DMS79 (cell line): ENCODE results near the gene PDE4DIP.
"Not testable (repeated sequence)": the region's sequence is repeated elsewhere in the genome, so short reads cannot be mapped to it uniquely, and the experiment has no call there.

Experiments used
- DNase-seq: peaks from one replicate; lab custom pipeline; 2025; lab: John Stamatoyannopoulos, UW

The PDE4DIP gene

DNA sequence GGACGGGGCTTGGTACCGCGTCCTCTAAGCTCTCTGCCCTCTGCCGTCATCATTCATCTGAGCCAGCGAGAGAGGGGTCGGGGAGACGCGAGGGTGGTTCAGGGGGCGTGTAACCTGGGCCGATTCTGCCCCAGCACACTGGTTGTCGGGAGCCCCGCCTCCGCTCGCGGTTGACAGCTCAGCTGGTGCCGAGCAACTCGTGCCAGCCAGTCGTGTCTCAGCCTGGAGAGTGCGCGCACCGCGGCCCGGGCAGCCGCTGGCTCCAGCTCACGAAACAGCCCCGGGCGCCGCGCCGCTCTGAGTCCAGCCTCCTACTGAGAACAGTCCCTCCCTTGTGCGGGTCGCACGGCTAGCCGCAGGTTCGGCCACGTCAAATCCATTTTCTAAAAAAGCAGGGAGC, at the start of gene PDE4DIP:
Gene PDE4DIP, plus strand, starts transcription at position 209 of the 400 bp plus-strand sequence. CDS start 347 bp downstream, outside the sequence.
- DNase-seq = not testable (repeated sequence)

DNA sequence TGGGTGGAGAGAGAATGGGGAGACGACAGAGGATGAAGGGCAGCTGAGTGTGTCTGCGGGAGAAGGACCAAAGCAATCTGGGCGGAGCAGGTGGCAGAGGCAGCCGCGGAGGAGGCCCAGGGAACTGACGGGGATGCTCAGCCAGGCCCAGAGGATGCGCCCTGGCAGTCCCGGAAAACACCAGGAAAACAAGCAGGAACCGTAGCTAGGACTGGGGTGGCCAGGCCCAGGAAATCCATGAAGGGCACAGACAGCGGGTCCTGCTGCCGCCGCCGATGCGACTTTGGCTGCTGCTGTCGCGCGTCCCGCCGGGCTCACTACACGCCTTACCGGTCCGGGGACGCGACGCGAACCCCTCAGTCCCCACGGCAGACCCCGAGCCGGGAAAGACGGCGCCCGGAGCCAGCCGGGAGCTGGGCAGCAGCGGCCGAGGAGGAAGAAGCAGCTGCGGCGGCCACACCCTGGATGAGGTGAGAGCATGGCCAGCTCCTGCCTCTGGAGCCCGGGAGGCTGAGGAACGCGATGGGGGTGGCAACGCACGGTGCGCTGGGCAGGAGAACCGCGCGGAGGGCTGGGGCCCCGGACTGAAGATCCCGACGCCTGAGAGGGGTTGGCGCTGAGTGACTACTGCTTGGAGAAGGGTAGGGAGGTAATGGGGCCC, 35.8 kb upstream of the PDE4DIP start:
- DNase-seq = not testable (repeated sequence)

DNA sequence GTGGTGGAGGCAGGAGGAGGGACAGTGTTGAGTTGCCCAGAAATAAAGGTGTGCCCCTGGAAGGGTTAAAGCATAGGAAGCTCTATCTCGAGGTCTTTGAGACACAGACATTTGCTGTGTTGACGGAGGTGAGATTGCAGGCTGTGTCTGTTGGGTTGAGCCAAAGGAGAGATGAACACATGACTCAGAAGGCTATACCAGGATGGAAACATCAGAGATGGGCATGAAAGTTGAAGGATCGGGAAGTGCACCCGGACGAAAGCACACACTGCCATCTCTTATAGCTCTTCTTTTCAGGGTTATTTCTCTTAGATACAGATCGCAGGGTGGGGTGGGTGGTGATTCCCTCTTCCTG, 35.3 kb upstream of the PDE4DIP start:
- not testable (repeated sequence) for DNase-seq

DNA sequence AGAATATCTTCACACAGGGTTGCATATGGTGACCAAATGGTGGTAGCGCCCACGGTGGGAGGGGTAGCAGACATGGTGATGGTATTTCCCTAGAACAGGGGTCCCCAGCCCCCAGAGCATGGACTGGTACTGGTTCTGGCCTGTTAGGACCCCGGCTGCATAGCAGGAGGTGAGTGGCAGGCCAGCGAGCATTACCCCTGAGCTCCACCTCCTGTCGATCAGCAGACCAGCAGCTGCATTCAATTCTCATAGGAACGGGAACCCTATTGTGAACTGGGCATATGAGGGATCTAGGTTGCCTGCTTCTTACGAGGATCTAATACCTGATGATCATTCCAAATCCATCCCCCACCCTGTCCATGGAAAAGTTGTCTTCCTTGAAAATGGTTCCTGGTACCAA, 22.0 kb upstream of the PDE4DIP start:
- not testable (repeated sequence) for DNase-seq

DNA sequence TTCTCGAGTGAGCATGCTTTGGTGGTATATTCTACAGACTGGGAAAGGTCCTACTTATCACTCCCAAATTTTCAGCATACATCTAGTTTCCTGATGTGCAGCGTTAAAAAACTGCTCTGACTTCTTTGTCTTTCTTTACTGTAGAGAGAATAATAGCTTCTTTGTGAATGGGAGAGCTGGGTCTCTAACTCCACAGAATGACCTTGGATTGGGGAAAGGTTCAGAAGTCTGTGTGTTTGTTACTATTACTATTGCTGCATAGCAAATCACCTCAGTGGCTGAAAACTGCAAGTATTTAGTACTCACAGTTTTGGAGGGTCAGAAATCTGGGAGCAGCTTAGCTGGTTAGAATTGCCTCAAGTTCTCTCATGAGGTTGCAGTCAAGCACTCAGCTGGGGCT, 20.4 kb upstream of the PDE4DIP start:
- not testable (repeated sequence) for DNase-seq

DNA sequence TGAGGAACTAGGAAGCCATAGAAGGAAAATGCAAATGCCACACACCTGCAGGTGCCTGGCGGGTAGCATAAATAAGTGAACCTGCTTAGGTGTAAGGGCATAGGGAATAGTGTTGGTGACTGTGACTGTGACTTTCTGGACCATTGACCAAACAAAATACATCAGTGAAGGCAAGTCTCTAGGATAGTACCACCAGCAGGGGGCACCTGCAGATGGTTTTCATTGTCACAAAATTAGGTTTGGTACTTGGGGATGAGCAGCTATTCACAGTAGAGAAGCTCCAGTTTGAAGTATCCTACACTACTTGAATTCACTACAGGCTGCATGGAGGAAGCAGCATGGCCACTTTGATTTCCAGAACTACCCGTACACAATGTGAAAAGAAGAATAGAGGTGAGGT, 19.2 kb upstream of the PDE4DIP start:
- not testable (repeated sequence) for DNase-seq

DNA sequence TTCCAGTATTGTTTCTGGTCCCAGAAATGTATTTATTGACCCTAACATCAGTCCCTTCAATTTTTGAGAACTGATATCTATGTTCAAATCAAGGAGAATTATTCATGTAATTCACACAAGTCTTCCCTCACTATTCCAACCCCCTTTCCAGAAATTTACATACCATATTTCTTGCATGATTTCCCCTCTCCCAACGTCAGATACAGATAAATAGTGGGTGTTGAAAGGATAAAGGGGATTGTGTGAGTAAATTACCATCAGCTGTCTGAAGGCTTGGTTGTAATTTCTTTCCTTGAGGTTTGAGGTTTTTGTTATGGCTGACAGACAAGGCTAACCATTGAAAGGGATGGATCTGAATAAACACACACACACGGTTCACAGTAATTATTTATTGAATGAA, 15.7 kb upstream of the PDE4DIP start:
- DNase-seq = not testable (repeated sequence)

DNA sequence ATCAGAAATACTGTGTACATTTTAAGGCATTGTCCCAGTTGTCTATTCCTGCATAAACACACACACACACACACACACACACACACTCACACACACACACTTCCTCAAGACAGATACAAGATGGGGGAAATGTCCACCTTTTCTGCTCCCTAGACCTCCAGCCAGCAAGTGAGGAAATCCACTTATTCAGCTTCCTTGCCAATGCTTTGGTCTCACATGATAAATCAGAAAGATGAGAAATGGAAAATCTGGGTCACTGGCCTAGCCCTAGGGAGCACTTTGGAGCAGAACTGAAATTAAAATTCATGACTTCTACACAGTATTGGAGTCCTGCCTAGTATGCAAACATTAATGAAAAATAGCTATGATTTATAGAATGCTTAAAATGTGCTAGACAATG, 15.3 kb upstream of the PDE4DIP start:
- DNase-seq = not testable (repeated sequence)

DNA sequence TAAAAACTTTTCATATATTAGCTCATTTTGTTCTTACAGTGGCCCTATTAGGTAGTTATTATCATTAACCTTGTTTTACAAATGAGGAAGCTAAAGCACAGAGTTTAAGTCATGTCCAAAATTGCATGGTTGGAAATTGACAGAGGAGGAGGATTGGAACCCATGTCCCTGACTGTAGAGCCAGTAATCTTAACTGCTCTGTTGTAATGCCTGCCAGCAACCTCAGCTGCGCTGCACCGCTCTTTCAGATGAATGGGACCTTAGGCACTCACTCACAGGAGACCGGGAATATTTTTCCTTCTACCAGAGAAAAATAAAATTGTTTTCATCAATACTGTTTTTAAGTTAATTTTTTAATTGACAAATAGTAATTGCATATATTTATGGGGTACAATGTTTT, 14.9 kb upstream of the PDE4DIP start:
- DNase-seq = not testable (repeated sequence)

DNA sequence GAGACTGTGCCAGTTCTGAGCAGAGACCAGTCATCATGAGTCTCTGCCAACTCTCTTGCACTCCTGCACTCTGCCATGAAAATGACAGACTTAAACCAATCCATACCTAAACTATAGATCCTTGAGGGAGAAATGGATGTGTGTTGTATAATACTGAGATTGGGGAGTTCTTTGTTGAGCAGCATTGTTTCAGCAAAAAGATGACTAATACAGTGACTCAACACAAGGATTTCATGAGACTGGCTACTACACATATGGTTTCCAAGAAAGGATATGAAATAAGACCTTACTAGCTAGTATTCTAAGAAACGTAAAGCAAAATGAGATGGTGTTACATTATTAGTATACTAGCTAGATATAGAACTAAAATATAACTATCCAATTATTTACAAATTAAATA, 3.0 kb upstream of the PDE4DIP start:
- DNase-seq = not testable (repeated sequence)

DNA sequence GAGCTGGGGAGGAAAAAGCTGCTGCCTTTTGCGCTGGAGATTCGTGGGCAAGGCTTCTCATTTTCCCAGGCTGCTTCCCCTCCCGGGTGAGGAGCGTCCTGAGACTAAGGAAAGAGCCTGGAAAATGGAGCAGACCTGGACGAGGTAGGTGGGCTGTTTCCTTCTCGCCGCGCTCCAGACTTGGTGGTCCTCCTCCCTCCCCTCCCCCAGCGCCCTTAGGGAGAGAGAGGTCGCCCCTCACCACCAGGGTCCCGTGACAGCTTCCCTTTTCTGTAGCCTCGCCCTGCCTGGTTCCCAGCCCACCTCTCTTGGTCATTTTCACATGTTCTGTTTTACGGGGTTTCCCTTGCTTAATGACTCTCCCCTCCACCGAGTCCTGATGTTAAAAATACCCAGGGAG, 423 bp downstream of the PDE4DIP start:
- not testable (repeated sequence) for DNase-seq

DNA sequence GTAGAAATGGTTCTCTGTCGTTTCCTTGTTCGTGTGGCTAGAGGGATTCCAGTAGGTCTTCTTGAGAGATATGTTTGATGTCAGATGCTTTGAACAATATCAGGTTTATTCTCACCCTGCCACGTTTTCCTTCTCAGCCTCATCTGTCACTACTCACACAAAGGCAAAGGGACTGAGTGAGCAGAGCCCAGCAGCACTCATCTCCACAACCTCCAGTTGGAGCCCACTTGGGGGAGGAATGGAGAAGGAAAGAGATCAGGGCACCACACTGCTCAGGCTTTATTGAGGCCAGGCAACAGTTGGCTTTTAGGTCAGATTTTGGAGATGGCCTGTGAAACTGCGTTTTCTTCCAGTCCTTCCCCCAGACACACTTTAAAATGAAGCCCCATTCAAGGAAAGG, 840 bp downstream of the PDE4DIP start:
- DNase-seq = not testable (repeated sequence)

DNA sequence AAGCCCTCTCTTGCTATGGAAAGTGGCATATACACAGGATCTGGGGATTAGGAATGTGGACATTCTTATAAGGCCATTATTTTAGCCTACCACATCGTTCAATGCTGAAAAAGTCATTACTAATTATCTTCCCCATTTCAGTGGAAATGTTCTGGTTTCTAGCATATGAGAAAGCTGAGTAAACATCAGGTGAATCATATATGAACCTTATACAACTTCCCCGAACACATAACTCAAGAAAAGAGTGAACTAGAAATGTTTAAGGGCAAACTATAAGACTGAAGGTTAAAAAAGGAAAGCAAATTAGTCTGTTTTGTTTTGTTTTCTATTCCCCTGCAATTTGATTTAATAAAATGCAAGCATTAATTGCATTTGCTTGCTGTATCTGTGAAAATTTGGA, 6.1 kb downstream of the PDE4DIP start:
- not testable (repeated sequence) for DNase-seq

DNA sequence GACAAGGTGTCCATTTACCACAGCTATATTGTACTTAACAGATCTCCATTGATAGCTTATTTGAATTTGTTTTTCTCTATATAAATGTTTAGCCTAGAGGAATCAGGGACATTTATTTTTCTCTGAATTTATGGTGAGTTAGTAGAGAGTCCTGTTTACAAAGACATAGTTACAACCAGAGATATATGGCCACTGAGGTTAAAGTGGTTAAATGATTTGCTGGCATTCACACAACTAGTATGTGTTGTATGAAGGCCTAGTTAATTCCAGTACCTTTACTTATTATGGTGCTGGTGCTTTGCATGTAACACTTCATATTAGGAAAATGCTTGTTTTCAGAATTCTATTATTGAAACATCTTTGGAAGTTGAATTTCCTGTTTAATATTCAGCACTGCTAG, 6.6 kb downstream of the PDE4DIP start:
- not testable (repeated sequence) for DNase-seq

DNA sequence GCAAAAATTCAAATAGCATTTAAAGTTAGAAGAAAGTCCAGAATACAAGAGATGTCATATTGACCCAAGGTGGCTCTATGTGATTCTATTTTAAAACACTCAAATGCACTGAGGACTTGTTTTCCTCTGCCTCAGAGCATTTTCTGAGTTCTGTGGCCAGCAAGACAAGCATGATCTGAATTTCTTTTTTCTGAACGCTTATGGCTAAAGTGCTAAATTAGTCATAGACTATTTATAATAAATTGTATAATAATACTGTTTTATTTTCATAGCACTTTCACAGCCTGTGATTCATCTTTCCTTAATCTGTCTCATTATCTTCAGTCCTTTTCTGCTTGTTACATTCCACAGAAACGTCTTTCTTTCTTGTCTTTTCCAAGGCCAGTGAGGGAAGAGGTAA, 7.5 kb downstream of the PDE4DIP start:
- DNase-seq = not testable (repeated sequence)

DNA sequence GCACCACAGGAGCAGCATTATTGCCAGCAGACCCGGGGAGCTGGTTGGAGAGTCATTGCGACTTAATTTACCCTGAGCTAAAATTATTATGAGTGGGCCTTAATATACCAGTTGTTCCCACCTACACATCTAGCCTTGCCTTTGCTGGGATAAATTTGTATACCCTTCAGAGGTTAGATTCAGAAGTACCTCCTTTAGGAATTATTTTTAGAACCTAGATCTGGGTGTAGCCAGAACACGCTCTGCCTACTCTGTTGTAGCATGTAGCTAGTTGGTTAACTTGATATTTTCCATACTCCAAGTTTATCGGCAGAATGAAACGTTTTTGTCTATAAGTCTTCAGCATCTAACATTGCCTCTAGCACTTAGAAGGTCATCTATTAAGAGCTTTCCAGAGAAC, 9.1 kb downstream of the PDE4DIP start:
- DNase-seq = not testable (repeated sequence)

DNA sequence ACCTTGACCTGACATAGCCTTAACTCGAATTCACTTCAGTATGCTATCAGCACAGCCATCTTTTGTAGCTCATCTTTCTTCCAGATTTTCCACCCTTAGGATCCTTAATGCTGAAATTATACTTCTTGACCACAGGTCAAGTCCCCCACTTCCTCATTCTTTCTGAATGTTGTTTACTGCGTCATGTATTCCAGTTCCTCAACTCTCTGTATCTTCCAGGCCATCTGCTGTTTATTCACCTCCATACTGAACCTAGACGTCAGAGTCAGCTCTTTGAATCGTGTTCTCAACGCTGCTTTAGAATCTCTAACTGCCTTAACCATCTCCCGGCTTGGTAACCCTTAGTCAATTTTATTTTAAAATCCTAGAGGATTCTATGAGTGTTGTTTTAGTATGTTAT, 9.8 kb downstream of the PDE4DIP start:
- DNase-seq = not testable (repeated sequence)

DNA sequence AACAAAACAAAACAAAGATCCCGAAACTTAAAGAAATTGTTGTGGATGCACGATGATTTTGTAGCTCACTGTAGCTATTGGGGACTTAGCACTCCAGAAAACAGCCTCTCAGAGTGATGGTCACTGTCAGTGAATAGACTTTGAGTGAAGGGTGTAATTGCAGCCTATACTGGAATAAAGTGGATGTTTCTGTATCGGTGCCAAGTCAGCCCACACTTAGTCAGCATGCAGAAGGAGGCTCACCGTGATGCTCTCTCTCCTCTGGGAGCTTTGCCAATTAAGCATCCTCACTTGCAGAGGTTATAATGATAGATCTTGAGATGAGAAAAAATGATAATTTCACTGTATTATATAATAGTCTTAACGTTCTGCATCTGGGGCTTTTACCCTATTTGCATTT, 11.1 kb downstream of the PDE4DIP start:
- DNase-seq = not testable (repeated sequence)

DNA sequence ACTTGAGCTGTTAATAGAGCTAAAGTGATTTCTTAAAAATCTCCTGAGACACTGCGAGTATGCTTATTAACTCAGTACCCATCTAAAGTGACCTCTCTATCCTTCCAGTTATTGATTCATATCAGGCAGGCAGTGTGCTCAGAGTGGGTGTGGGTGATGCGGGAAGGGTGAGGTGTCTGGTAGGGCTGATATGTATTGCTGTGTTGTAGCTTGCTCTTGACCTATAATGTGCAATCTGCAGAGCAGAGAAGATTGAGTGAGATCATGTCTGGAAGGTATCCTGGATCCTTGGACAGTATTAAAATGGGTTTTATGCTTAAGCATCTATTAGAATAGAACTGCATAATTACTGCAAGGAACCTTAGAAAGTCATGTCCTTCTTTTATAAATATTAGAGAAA, 15.8 kb downstream of the PDE4DIP start:
- not testable (repeated sequence) for DNase-seq

DNA sequence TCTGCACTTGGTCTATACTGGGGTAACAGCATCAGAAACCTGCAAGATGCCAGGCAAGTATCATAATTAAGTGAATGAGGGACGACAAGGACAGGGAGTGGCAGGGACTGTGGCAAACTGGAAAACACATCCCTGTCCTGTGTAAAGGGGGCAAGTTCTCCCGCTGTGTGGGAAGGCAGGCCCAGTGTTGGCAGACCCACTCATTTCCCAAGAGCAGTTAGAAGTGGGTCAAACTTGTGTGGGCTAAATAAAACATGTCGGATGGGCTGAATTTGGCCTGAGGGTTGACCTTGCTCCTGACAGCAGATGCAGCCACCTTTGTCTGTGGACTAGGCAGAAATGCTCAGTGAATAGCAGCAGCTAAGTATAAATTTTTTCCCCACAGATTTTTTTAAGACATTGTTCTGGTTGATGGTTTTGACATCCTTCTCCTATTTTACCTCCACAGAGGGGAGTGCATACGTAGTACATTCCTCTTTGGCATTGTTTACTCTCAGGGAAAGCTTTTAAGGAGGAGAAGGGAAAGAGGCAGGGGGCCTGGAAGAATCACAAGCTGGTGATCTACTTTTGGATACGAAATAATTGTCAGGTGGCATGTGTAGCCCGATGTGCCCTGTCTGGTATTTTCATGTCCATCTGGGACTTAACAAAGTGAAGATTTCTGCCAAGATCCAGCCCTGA, 16.5 kb downstream of the PDE4DIP start:
- DNase-seq = not testable (repeated sequence)

DNA sequence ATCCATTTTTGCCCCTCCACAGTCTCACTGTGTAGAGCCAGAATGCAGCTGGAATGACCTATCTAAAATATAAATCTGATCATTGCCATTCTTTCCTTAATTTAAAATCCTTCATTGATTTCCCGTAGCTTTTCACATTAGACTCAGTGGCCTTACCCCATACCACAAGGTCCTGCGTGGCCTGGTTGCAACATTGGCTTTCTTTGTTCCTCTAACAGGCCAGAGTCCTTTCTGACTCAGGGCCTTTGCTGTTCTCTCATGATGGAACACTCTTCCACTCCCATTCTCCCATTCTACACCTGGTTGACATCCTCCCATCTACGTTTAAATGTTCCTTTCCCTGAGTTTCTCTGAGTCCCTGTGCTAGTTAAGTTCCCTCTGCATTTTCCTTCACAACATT, 18.4 kb downstream of the PDE4DIP start:
- not testable (repeated sequence) for DNase-seq

DNA sequence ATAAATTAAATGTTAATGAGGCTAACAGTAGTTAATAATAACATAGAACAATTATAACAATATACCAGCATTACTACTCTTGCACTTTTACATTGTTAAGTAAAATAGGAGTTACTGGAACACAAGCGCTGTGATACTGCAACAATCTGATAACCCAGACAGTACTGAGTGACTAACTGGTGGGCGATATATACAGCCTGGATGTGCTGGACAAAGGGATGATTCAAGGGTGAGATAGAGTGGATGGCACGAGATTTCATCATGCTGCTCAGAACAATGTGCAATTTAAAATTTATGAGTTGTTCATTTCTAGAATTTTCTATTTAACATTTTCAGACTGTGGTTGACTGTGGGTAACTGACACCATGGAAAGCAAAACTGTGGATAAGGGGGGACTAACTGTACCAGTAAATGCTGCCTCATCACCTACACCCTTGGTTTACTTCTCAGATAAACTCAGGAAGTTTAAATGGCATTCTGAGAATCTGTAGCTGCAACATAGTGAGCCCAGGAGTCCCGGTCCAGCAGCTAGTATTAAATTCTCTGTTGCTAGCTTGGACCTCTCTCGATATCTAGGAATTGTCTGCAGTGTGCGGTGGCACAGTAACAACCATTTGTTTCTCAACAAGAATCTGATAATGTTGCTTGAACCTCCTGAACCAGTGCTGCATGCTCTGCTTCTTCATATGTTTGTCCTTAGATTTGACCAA, 24.9 kb downstream of the PDE4DIP start:
- DNase-seq = not testable (repeated sequence)

DNA sequence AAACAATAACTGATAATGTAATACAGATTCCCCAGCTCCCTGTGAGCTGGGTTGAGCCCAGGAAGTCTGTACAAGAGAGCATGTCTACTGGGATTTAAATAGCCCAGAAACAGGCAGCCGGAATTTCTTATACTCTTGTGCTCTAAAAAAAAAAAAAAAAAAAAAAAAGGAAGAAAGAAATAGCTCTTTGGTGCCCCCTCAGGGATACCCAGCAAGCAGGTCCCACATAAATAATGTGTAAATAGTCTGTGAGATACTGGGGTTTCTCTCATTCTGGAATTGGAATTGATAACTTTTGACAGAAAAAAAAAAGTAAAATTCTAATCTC, 25.4 kb downstream of the PDE4DIP start:
- DNase-seq = not testable (repeated sequence)
